Left lung (tissue), 10 donors: ENCODE measurements around the gene PRUNE1. TPM values are rescaled to one million over a fixed set of nuclear protein-coding genes. Genes with fewer than 3 reads are reported as not detected.
A peak's percentile ranks its signal among the peaks of the same experiment; 100 is the strongest.

Experiments used
- ATAC-seq: fragments of 200-7000 bp; cut with Tn5 transposase; one replicate; pipeline ENCODE4 v1.9.1; 2020; ENCODE audit warnings: moderate library complexity
- DNase-seq, 4 donors: peaks; one replicate each; pipeline ENCODE4 v3.0.0-alpha.2; 2013 to 2020
- H3K27ac ChIP-seq, 2 donors: fragments of 200-600 bp; sonication (generic) in 1 of 2; one replicate each; pipeline versions ENCODE4 v1.5.0 to v1.8.0; 2020 to 2021
- H3K27me3 ChIP-seq, 2 donors: fragments of 200-600 bp; sonication (generic) in 1 of 2; one replicate each; pipeline versions ENCODE4 v1.5.0 to v1.8.0; 2020 to 2021
- H3K36me3 ChIP-seq, 2 donors: fragments of 200-600 bp; sonication (generic) in 1 of 2; one replicate each; pipeline versions ENCODE4 v1.5.0 to v1.8.0; 2020 to 2021
- H3K4me1 ChIP-seq, 2 donors: fragments of 200-600 bp; one replicate each; pipeline ENCODE4 v1.8.0; 2021
- H3K4me3 ChIP-seq, 2 donors: fragments of 200-600 bp; sonication (generic) in 1 of 2; one replicate each; pipeline versions ENCODE4 v1.5.0 to v1.8.0; 2020 to 2021; ENCODE audit warnings: mild to moderate bottlenecking in 1 of 2
- H3K9me3 ChIP-seq, 2 donors: fragments of 200-600 bp; sonication (generic) in 1 of 2; one replicate each; pipeline versions ENCODE4 v1.5.0 to v1.8.0; 2020 to 2021
- intact Hi-C, 2 donors: fragments of 100-400 bp; cut with DNase I; formaldehyde crosslinking; loops; one replicate each; pipeline versions ENCODE4 v1.11.2 to v1.14.2; 2022
- polyA plus RNA-seq, 6 donors: library from polyadenylated mRNA; unstranded; fragments of 120-200 nt; gene quantifications; one replicate each; pipeline ENCODE4 v1.2.1, GENCODE V29; 2013; ENCODE audit not compliant: insufficient read length in 6 of 6
- total RNA-seq, 2 donors: library from RNA; stranded (reverse); fragmentation: NEBNext Ultra II Directional; extraction: Animal tissue kit (Norgen Biotek cat#: 25700); gene quantifications; one replicate each; pipeline ENCODE4 v1.2.1, GENCODE V29; 2021
- TF ChIP-seq, protein P1 (sequence below), 2 donors: fragments of 200-600 bp; sonication (generic) in 1 of 2; IDR thresholded peaks; one replicate each; pipeline versions ENCODE4 v1.5.0 to v1.8.0; 2021; ENCODE audit warnings: antibody characterized with exemption in 2 of 2
- donor health status: DM: no; HTN: yes; CAD: no.
- donor health status: DM: no; HTN: no; CAD: no.

Gene PRUNE1
- total and polyA plus RNA-seq, 8 donors, result 15.1 to 42.7 (median 38.6) TPM

DNA sequence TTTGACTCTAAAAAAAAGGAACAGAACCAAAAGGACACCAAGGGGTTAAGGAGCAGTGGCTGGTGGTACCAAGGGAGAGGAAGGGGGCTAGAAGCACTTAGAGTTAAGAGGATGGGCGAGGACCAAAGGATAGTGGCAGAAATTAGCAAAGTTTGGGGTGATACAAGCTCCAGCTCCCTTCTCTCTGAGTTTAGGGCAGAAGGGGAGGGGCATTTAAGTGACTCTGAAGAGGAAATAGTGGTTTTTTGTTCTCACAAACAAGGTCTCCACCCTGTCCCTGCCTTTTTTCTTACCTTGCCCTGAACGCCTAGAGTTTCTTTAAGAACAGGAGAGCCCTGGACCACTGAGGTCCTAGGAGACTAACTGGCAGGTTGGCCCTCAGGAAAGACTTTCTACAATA is 47.9 kb downstream of the PRUNE1 start:
- intact Hi-C loops, result no loop called here
- TF ChIP-seq, protein P1, sequence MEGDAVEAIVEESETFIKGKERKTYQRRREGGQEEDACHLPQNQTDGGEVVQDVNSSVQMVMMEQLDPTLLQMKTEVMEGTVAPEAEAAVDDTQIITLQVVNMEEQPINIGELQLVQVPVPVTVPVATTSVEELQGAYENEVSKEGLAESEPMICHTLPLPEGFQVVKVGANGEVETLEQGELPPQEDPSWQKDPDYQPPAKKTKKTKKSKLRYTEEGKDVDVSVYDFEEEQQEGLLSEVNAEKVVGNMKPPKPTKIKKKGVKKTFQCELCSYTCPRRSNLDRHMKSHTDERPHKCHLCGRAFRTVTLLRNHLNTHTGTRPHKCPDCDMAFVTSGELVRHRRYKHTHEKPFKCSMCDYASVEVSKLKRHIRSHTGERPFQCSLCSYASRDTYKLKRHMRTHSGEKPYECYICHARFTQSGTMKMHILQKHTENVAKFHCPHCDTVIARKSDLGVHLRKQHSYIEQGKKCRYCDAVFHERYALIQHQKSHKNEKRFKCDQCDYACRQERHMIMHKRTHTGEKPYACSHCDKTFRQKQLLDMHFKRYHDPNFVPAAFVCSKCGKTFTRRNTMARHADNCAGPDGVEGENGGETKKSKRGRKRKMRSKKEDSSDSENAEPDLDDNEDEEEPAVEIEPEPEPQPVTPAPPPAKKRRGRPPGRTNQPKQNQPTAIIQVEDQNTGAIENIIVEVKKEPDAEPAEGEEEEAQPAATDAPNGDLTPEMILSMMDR (IDR thresholded peaks at IDR 0.05), result no peak
- ATAC-seq (no peak), DNase-seq (no peak)
- Histone ChIP-seq H3K4me1 (peaks cover 18 to 56% of the 10 kb centered on the region in 2 donors), H3K27me3 (no peaks in the 10 kb centered on the region), H3K4me3 (peak overlapping the region in 1 of 2 donors; percentile 94), H3K9me3 (no peaks in the 10 kb centered on the region), H3K36me3 (peaks cover 12 to 56% of the 10 kb centered on the region in 2 donors), H3K27ac (peak overlapping the region; percentile 36 to 89)

DNA sequence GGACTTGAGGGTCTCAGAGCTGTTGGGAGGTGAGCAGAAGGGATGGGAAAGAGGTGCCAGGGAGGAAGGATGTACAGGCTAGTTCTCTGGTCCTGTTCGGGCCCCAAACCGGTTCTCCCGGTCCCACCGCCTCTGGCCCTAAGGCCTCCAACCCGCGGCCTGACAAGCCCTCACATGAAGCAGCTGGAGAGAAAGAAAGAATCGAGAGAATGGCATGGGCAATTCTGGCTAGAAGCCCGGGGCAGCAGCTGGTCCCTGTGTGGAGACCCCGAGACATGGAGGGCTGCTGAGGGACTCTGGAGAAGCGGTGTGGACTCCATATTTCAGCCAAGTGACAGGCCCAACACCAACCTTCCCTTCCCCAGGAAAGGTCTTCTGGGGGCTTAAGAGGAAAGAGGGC is 50.4 kb downstream of the PRUNE1 start:
- Histone ChIP-seq H3K9me3 (no peaks in the 10 kb centered on the region), H3K4me1 (peaks cover 18 to 49% of the 10 kb centered on the region in 2 donors), H3K27ac (peak overlapping the region; percentile 89 to 95), H3K4me3 (peak overlapping the region; percentile 66 to 94), H3K36me3 (peaks cover 8 to 31% of the 10 kb centered on the region in 2 donors), H3K27me3 (no peaks in the 10 kb centered on the region)
- peak; percentile 54 for ATAC-seq
- peak in 3 of 4 donors; percentile 60 to 87 (median 80) for DNase-seq
- TF ChIP-seq, protein P1 (IDR thresholded peaks at IDR 0.05), result no peak
- intact Hi-C loops, result no loop called here

DNA sequence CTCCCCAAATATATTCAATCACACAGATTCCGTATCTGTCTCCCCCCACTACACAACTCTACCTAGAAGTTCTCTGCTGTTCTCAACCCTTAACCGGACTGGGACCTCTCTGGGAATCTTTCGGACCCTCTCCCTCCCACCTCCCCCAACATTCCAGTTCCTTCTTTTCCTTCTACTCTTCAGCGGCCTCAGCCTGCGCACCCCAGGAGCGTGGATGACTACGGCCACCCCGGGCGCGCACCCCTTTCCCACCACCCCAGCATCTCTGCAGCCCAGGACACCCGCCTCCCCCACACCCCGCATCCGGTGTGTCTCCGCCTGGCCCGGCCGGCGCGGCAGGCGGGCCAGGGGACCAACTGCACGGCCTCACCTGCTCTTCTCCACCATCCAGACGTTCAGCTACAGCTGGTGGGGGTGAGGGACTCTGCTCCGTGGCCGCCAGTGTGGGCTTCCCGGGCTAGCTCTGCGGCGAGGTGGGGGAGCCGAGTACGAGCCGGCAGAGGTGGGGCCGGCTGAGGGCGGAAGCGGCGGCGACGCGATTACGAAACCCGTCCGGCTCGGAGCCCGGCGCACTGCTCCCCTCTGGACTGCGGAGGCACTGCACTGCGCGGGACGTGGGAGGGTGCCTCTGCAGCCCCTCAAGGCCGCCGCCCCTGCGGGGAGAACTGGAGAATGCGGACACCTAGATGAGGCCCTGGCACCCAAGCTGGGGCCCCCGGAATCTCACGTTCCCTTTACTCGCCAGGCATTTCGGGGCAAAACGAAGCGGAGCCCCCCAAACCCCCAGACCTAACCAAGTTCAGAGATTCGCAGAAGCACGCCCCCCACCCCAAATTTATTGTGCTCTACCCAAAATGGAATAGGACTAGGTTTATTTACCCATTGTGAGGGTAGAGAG is 51.1 kb downstream of the PRUNE1 start, which contains the start of gene CDC42SE1:
TSS of gene CDC42SE1 (minus strand) at position 514 of the 898 bp plus-strand sequence. CDS start 3,892 bp downstream, outside the sequence.
- peaks cover 2 to 24% of the 10 kb centered on the region in 2 donors for H3K36me3 ChIP-seq
- H3K4me3 ChIP-seq, result peak within 1 kb of the TSS; percentile 66 to 94
- peaks cover 18 to 49% of the 10 kb centered on the region in 2 donors for H3K4me1 ChIP-seq
- DNase-seq, result peak; percentile 83 to 98 (median 90)
- ATAC-seq, result peak; percentile 93
- H3K27me3 ChIP-seq, result no peaks in the 10 kb centered on the region
- H3K27ac ChIP-seq, result peak within 1 kb of the TSS; percentile 89 to 95
- H3K9me3 ChIP-seq, result no peaks in the 10 kb centered on the region
- TF ChIP-seq, protein P1 (IDR thresholded peaks at IDR 0.05), result peak; percentile 81 to 92
- intact Hi-C loops, result no loop called here

GRCh38 chr1:151060007-151060656 is 51.9 kb downstream of the PRUNE1 start, which contains the start of gene MLLT11:
TSS of gene MLLT11 (plus strand) at chr1:151060397. CDS start at chr1:151067225, 6,828 bp downstream.
- no peaks in the 10 kb centered on the region for H3K9me3 ChIP-seq
- H3K4me3 ChIP-seq, result peak within 1 kb of the TSS; percentile 66 to 94
- TF ChIP-seq, protein P1 (IDR thresholded peaks at IDR 0.05), result no peak
- H3K4me1 ChIP-seq, result peaks cover 18 to 47% of the 10 kb centered on the region in 2 donors
- intact Hi-C loops, result no loop called here
- peak in 2 of 4 donors; percentile 44 to 86 for DNase-seq
- peaks cover 0 to 17% of the 10 kb centered on the region in 2 donors for H3K36me3 ChIP-seq
- ATAC-seq, result peak; percentile 41
- no peaks in the 10 kb centered on the region for H3K27me3 ChIP-seq
- peak within 1 kb of the TSS; percentile 89 to 95 for H3K27ac ChIP-seq
